ENCODE data around the gene ITPKA.
"Not testable (repeated sequence)": the region's sequence is repeated elsewhere in the genome, so short reads cannot be mapped to it uniquely, and the experiment has no call there.

The ITPKA gene

DNA sequence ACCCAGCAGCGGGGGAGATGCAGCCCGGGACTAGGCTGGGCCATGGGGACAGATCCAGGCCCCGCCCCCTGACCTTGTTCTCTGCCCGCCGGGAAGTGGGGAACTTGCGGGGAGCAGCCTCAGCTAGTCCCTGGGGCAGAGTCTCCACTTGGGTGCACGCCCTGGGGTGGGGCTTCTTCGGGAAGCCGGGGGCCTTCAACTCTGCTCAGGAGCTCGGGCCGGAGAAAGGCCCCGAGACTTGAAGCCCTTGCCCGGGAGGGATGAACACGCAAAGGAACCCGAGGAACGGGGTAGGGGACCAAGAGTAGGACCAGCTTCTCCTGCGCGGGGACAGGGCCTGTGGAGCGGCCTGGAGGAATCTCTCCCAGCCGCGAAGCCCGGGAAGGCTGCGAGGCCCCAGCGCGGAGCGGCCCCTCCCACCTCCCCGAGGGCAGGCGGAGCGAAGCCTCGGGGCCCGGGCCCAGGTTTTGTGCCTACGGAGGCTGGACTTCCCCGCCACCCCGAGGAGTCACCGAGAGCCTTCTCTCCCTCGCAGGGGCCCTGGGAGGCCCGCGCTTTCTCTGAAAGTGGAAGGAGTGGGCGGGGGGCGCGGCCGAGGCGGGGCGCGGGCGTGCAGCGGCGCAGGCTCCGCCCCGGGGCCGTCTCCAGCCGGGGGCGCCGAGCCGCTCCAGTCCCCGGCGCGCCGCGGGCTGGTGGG lies at the start of gene ITPKA:
Gene ITPKA, plus strand, starts transcription at position 670 of the 697 bp plus-strand sequence. CDS start 54 bp downstream, outside the sequence.
- DNase-seq (ENCODE audit: low spot score in 2 of 2), result peak; percentile 33 to 34
- Mint-ChIP-seq H3K27ac (ENCODE audit: low read depth) (no peak within 1 kb of the TSS), H3K9me3 (no peaks in the 10 kb centered on the region), H3K36me3 (ENCODE audit: insufficient read depth) (peaks cover 3% of the 10 kb centered on the region), H3K4me1 (peaks cover 15% of the 10 kb centered on the region), H3K4me3 (peak within 1 kb of the TSS; percentile 82), H3K27me3 (peaks cover 42% of the 10 kb centered on the region)
- peak; percentile 71 for ATAC-seq (replicated peaks; ENCODE audit: extremely low read depth, poor library complexity, severe bottlenecking)

DNA sequence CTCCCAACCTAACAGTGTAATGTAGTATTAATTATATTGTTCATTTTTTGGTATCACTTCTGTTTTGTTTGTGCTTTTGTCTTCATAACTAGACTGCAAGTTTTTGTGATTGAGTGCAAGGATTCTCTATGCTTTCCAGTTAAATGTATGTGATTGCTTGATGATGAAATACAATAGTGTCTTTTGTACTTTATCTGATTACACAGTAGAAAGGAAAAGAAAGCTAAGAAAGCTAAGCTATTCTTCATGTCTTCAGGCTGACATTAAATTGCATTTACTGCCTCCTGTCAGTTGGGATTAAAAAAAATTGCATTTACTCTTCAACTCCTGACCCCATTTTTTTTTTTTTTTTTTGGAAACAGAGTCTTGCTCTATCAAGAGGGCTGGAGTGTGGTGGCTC lies 48.3 kb upstream of the ITPKA start:
- no peaks in the 10 kb centered on the region for H3K9me3 Mint-ChIP-seq
- no peaks in the 10 kb centered on the region for H3K27me3 Mint-ChIP-seq
- ATAC-seq (replicated peaks; ENCODE audit: extremely low read depth, poor library complexity, severe bottlenecking) (no peak), DNase-seq (ENCODE audit: low spot score in 2 of 2) (no peak)
- H3K36me3 Mint-ChIP-seq (ENCODE audit: insufficient read depth), result peaks cover 24% of the 10 kb centered on the region
- no peak overlapping the region for H3K4me3 Mint-ChIP-seq
- H3K27ac Mint-ChIP-seq (ENCODE audit: low read depth), result no peak overlapping the region
- H3K4me1 Mint-ChIP-seq, result peaks cover 14% of the 10 kb centered on the region

- ATAC-seq (replicated peaks; ENCODE audit: extremely low read depth, poor library complexity, severe bottlenecking), result no peak
- DNase-seq (ENCODE audit: low spot score in 2 of 2), result no peak
- no peak overlapping the region for H3K4me3 Mint-ChIP-seq
- peaks cover 5% of the 10 kb centered on the region for H3K4me1 Mint-ChIP-seq
- no peaks in the 10 kb centered on the region for H3K9me3 Mint-ChIP-seq
- H3K27me3 Mint-ChIP-seq, result no peaks in the 10 kb centered on the region
- H3K36me3 Mint-ChIP-seq (ENCODE audit: insufficient read depth), result peaks cover 49% of the 10 kb centered on the region
- H3K27ac Mint-ChIP-seq (ENCODE audit: low read depth), result no peak overlapping the region
Measured at GRCh38 chr15:41462084-41462795, 31.4 kb upstream of the ITPKA start.

- no peak for DNase-seq (ENCODE audit: low spot score in 2 of 2)
- H3K36me3 Mint-ChIP-seq (ENCODE audit: insufficient read depth), result peaks cover 54% of the 10 kb centered on the region
- ATAC-seq (replicated peaks; ENCODE audit: extremely low read depth, poor library complexity, severe bottlenecking), result no peak
- no peaks in the 10 kb centered on the region for H3K9me3 Mint-ChIP-seq
- H3K27ac Mint-ChIP-seq (ENCODE audit: low read depth), result peak overlapping the region; percentile 54
- no peak overlapping the region for H3K4me3 Mint-ChIP-seq
- H3K27me3 Mint-ChIP-seq, result no peaks in the 10 kb centered on the region
- peaks cover 5% of the 10 kb centered on the region for H3K4me1 Mint-ChIP-seq
Measured at GRCh38 chr15:41464889-41465580, 28.6 kb upstream of the ITPKA start.

DNA sequence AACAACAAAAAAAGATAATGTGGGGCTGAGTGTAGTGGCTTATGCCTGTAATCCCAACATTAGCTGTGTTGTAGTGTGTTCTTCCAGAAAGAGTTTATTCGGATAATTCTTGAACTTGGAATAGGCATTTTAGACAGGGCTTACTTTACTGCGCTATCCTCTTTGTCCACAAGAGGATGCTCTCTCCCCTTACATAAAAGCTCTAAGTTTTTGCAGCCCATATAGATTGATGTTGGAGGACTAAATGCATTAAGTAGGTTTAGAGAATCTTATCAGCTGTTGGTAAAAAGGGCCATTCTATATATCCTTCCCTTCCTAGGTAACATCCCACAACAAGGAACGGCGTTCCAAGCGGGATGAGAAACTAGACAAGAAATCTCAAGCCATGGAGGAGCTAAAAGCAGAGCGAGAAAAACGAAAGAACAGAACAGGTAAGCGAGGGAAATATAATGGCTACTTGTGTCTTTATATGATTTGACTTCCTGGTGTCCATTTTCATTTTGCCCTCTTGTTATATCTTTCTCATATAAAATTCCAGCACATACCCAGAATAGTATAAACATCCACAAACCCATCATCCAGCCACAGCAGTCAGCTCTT lies 27.8 kb upstream of the ITPKA start:
- H3K36me3 Mint-ChIP-seq (ENCODE audit: insufficient read depth), result peaks cover 54% of the 10 kb centered on the region
- H3K4me1 Mint-ChIP-seq, result peaks cover 5% of the 10 kb centered on the region
- no peaks in the 10 kb centered on the region for H3K27me3 Mint-ChIP-seq
- ATAC-seq (replicated peaks; ENCODE audit: extremely low read depth, poor library complexity, severe bottlenecking), result no peak
- no peak for DNase-seq (ENCODE audit: low spot score in 2 of 2)
- H3K4me3 Mint-ChIP-seq, result no peak overlapping the region
- H3K9me3 Mint-ChIP-seq, result no peaks in the 10 kb centered on the region
- no peak overlapping the region for H3K27ac Mint-ChIP-seq (ENCODE audit: low read depth)

DNA sequence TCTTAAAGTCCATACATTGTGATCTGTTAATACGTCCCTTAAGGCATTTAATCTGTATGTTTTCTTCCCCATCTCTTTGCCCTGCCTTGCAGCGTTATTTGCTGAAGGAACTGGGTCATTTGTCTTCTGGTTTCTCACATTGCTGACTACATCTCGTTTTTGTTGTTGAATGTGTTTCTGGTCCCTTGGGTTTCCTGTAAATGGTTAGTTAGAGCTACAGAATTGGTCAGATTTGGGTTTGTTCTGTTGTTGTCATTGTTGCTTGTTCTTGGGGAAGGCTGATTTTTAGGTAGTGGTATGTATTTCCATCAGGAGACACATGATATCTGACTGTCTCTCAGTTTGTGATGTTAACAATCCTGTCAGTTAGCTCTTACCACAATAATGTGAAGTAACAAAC lies 27.0 kb upstream of the ITPKA start:
- H3K36me3 Mint-ChIP-seq (ENCODE audit: insufficient read depth), result peaks cover 58% of the 10 kb centered on the region
- no peak for ATAC-seq (replicated peaks; ENCODE audit: extremely low read depth, poor library complexity, severe bottlenecking)

GRCh38 chr15:41469644-41470043 lies 24.0 kb upstream of the ITPKA start:
- H3K27ac Mint-ChIP-seq (ENCODE audit: low read depth); ATAC-seq (replicated peaks; ENCODE audit: extremely low read depth, poor library complexity, severe bottlenecking); H3K4me3 Mint-ChIP-seq; H3K27me3 Mint-ChIP-seq; H3K9me3 Mint-ChIP-seq; DNase-seq (ENCODE audit: low spot score in 2 of 2); H3K4me1 Mint-ChIP-seq: not testable (repeated sequence)
- H3K36me3 Mint-ChIP-seq (ENCODE audit: insufficient read depth), result peaks cover 65% of the 10 kb centered on the region

More for the DNA sequence above, 27.0 kb upstream of the ITPKA start:
- H3K9me3 Mint-ChIP-seq, result no peaks in the 10 kb centered on the region
- DNase-seq (ENCODE audit: low spot score in 2 of 2), result no peak
- no peak overlapping the region for H3K27ac Mint-ChIP-seq (ENCODE audit: low read depth)
- H3K4me3 Mint-ChIP-seq, result no peak overlapping the region
- H3K27me3 Mint-ChIP-seq, result no peaks in the 10 kb centered on the region
- peaks cover 5% of the 10 kb centered on the region for H3K4me1 Mint-ChIP-seq

DNA sequence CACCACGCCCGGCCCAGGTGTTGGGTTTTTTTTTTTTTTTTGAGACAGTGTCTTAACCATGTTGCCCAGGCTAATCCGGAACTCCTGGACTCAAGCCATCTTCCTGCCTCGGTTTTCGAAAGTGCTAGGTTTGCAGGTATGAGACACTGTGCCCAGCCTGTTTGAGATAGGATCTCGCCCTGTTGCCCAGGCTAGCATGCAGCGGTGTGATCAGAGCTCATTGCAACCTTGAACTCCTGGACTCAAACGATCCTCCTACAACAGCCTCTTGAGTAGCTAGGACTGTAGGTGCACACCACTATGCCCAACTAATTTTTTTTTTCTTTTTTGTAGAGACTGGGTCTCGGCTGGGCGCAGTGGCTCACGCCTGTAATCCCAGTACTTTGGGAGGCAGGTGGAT lies 20.3 kb upstream of the ITPKA start:
- no peaks in the 10 kb centered on the region for H3K9me3 Mint-ChIP-seq
- no peak overlapping the region for H3K27ac Mint-ChIP-seq (ENCODE audit: low read depth)
- DNase-seq (ENCODE audit: low spot score in 2 of 2), result no peak
- ATAC-seq (replicated peaks; ENCODE audit: extremely low read depth, poor library complexity, severe bottlenecking), result no peak
- no peaks in the 10 kb centered on the region for H3K4me1 Mint-ChIP-seq
- H3K36me3 Mint-ChIP-seq (ENCODE audit: insufficient read depth), result peaks cover 66% of the 10 kb centered on the region
- H3K4me3 Mint-ChIP-seq, result no peak overlapping the region
- no peaks in the 10 kb centered on the region for H3K27me3 Mint-ChIP-seq

GRCh38 chr15:41474436-41474835 lies 19.2 kb upstream of the ITPKA start:
- Mint-ChIP-seq H3K27ac (ENCODE audit: low read depth) (no peak overlapping the region), H3K9me3 (no peaks in the 10 kb centered on the region), H3K4me1 (no peaks in the 10 kb centered on the region), H3K27me3 (no peaks in the 10 kb centered on the region), H3K36me3 (ENCODE audit: insufficient read depth) (peaks cover 67% of the 10 kb centered on the region), H3K4me3 (no peak overlapping the region)
- no peak for ATAC-seq (replicated peaks; ENCODE audit: extremely low read depth, poor library complexity, severe bottlenecking)
- DNase-seq (ENCODE audit: low spot score in 2 of 2), result no peak

GRCh38 chr15:41474941-41475340 lies 18.7 kb upstream of the ITPKA start:
- no peaks in the 10 kb centered on the region for H3K9me3 Mint-ChIP-seq
- H3K36me3 Mint-ChIP-seq (ENCODE audit: insufficient read depth), result peaks cover 62% of the 10 kb centered on the region

DNA sequence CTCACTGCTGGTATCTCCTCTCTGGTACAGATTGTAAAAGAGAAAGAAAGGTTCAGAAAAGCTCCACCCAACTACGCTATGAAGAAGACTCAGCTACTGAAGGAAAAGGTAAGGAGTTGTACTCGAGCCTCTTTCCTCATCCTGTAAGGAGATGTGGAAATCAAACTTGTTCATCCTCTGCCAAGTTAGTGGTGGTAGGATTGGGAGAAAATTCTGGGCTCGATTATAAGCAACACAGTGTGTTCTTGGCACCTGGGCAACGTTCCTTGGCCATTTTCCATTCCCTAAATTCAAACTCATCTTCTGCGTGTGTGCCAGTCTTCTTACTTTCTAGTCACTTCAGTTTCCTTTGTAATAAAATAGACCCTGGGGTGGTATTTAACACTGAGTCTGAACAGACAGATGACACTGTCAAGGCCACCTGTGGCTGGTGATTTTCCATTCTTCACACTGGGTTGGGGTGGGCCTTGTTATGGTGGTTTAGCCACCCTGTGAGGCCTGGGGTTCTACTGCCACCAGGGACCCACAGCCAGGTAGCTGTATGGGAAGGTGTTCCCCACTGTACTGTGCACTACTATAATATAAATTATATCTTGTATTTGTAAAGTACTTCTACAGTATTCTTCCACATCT lies 17.1 kb upstream of the ITPKA start:
- Mint-ChIP-seq H3K27ac (ENCODE audit: low read depth) (no peak overlapping the region), H3K9me3 (no peaks in the 10 kb centered on the region), H3K36me3 (ENCODE audit: insufficient read depth) (peaks cover 64% of the 10 kb centered on the region), H3K4me3 (no peak overlapping the region), H3K4me1 (no peaks in the 10 kb centered on the region), H3K27me3 (no peaks in the 10 kb centered on the region)
- no peak for ATAC-seq (replicated peaks; ENCODE audit: extremely low read depth, poor library complexity, severe bottlenecking)
- no peak for DNase-seq (ENCODE audit: low spot score in 2 of 2)

More at GRCh38 chr15:41474941-41475340, 18.7 kb upstream of the ITPKA start:
- Mint-ChIP-seq H3K4me1 (no peaks in the 10 kb centered on the region), H3K27ac (ENCODE audit: low read depth) (no peak overlapping the region), H3K4me3 (no peak overlapping the region), H3K27me3 (no peaks in the 10 kb centered on the region)
- DNase-seq (ENCODE audit: low spot score in 2 of 2) (no peak), ATAC-seq (replicated peaks; ENCODE audit: extremely low read depth, poor library complexity, severe bottlenecking) (no peak)
